MCF 10A (cell line): Measurements from ENCODE around the gene ACO1. TPM values are rescaled to one million over a fixed set of nuclear protein-coding genes. Genes with fewer than 3 reads are reported as not detected.

Source experiments
- BruUV-seq: library from RNA; stranded (reverse); fragments of 400-500 nt; replicated peaks from 2 replicates; lab custom pipeline; 2021; lab: Mats Ljungman, UMichigan
- CTCF ChIA-PET: fragments of 300-600 bp; sonication (Branson Sonifier 250); formaldehyde crosslinking; extraction: SDS; loops from one replicate; lab custom pipeline; 2021; ENCODE audit warnings: antibody characterized with exemption, inconsistent platforms; lab: Yijun Ruan, JAX
- POLR2A ChIA-PET: fragments of 300-600, 350-650 bp; sonication (Branson Sonifier 250); formaldehyde crosslinking; extraction: SDS; loops from one replicate; lab custom pipeline; 2020; ENCODE audit warnings: antibody characterized with exemption, inconsistent platforms; lab: Yijun Ruan, JAX
- DNase-seq: peaks from one replicate; pipeline ENCODE4 v3.0.0-alpha.2; 2018; ENCODE audit not compliant: unreplicated experiment
- H3K27ac Mint-ChIP-seq: one replicate; pipeline ENCODE4 v1.8.0; 2022; ENCODE audit warnings: mild to moderate bottlenecking, low read depth, mixed read lengths; ENCODE audit not compliant: unreplicated experiment
- H3K27me3 Mint-ChIP-seq: one replicate; pipeline ENCODE4 v1.8.0; 2022; ENCODE audit warnings: mixed read lengths; ENCODE audit not compliant: insufficient read depth, unreplicated experiment
- H3K36me3 Mint-ChIP-seq: one replicate; pipeline ENCODE4 v1.8.0; 2022; ENCODE audit warnings: mild to moderate bottlenecking, moderate library complexity, mixed read lengths; ENCODE audit not compliant: insufficient read depth, unreplicated experiment
- H3K4me1 Mint-ChIP-seq: one replicate; pipeline ENCODE4 v1.8.0; 2022; ENCODE audit warnings: mixed read lengths; ENCODE audit not compliant: insufficient read depth, unreplicated experiment
- H3K4me3 Mint-ChIP-seq: one replicate; pipeline ENCODE4 v1.8.0; 2022; ENCODE audit warnings: mild to moderate bottlenecking, moderate library complexity, mixed read lengths; ENCODE audit not compliant: unreplicated experiment
- H3K9me3 Mint-ChIP-seq: one replicate; pipeline ENCODE4 v1.8.0; 2022; ENCODE audit warnings: mixed read lengths; ENCODE audit not compliant: unreplicated experiment
- intact Hi-C: fragments of 100-400 bp; cut with micrococcal nuclease; formaldehyde crosslinking; loops from 2 replicates; pipeline ENCODE4 v1.14.1; 2022
- total RNA-seq: library from RNA; stranded (reverse); gene quantifications from 2 replicates; pipeline ENCODE4 v1.2.3, GENCODE V29; 2022
- TF ChIP-seq, protein P1 (sequence below): fragments of 200-600 bp; IDR thresholded peaks from one replicate; pipeline ENCODE4 v1.8.0; 2022; ENCODE audit warnings: antibody characterized with exemption, mild to moderate bottlenecking; ENCODE audit not compliant: unreplicated experiment

The ACO1 gene
- total RNA-seq, 1 experiment from 2014 or later: 28.6 TPM

DNA sequence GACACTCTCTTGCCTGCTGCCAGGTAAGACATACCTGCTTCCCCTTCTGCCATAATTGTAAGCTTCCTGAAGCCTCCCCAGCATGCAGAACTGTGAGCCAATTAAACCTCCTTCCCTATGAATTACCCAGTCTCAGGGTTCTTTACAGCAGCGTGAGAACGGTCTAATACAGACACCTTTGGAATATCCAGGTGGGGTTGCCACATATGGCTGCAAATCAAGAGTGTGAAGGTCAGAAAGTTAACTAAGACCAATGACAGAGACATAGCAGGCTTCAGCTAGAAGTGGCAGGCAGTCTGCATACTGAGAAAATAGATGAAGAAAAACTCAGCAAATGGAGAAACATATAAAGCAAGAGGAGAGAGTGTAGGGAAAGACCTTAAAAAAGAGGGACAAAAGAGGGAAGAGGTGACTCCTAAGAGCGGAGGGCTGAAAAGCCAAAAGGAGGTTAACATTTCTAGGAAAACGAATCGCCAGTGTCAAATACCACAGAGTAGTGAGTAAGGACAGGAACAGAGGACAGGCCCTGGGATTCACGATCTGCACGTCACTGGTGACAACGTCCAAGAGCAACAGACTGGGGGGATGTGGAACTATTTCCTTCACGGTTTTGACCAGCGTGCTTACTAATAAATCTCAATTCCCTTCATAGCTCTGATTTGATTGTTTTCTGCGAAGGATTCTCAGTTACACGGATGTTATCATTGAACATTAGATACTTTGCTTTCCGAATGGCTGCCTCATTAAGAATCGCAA is 1.7 kb upstream of the ACO1 start:
- CTCF ChIA-PET: interaction anchor here (0.5 to 4.8 kb wide), 15 partner anchors 46 to 1077 kb away, joined by 3 to 73 read pairs (median 3); partner anchors contain the start of genes NDUFB6 and RIGI
- no peaks in the 10 kb centered on the region for H3K9me3 Mint-ChIP-seq
- H3K4me3 Mint-ChIP-seq: no peak overlapping the region

DNA sequence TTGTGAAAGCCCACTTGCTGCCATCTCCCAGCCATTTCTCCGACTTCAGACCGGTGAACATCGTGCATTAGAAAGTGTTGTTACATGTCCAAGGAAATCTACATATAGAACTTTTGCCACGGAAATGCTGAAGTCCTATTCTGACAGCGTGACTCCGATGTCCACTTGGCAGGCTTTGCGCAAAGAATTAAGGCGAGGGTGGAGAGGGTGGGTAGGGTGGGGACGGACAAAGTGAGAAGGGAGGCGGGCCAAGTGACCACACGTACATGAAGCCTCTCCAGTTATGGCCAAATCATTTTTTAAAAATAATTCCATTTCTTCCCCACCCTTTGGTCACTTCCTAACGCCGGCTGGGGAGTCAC is 460 bp upstream of the ACO1 start:
- no peak for DNase-seq
- Mint-ChIP-seq H3K4me3 (peak overlapping the region; percentile 84), H3K4me1 (peaks cover 13% of the 10 kb centered on the region), H3K9me3 (no peaks in the 10 kb centered on the region), H3K27ac (no peak overlapping the region), H3K27me3 (peaks cover 14% of the 10 kb centered on the region), H3K36me3 (peaks cover 2% of the 10 kb centered on the region)
- ChIA-PET POLR2A (interaction anchor here (1.0 to 5.0 kb wide), 17 partner anchors 10 to 614 kb away, joined by 3 to 61 read pairs (median 6); partner anchors contain the start of genes NDUFB6, RIGI, SMIM27 and TOPORS), CTCF (interaction anchor here (1.2 to 4.8 kb wide), 9 partner anchors 11 to 206 kb away, joined by 3 to 73 read pairs (median 12); partner anchors contain the start of gene RIGI)
- intact Hi-C loops: loop anchor here (2.0 kb wide), 1 partner anchor 43 kb away; no protein-coding TSS in a partner anchor
- TF ChIP-seq, protein P1, sequence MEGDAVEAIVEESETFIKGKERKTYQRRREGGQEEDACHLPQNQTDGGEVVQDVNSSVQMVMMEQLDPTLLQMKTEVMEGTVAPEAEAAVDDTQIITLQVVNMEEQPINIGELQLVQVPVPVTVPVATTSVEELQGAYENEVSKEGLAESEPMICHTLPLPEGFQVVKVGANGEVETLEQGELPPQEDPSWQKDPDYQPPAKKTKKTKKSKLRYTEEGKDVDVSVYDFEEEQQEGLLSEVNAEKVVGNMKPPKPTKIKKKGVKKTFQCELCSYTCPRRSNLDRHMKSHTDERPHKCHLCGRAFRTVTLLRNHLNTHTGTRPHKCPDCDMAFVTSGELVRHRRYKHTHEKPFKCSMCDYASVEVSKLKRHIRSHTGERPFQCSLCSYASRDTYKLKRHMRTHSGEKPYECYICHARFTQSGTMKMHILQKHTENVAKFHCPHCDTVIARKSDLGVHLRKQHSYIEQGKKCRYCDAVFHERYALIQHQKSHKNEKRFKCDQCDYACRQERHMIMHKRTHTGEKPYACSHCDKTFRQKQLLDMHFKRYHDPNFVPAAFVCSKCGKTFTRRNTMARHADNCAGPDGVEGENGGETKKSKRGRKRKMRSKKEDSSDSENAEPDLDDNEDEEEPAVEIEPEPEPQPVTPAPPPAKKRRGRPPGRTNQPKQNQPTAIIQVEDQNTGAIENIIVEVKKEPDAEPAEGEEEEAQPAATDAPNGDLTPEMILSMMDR: no peak
- BruUV-seq: no TSS peak

More for the DNA sequence above, 1.7 kb upstream of the ACO1 start:
- Mint-ChIP-seq H3K27ac (no peak overlapping the region), H3K27me3 (peaks cover 14% of the 10 kb centered on the region), H3K4me1 (peaks cover 18% of the 10 kb centered on the region), H3K36me3 (no peaks in the 10 kb centered on the region)
- BruUV-seq: no TSS peak
- intact Hi-C loops: no loop called here
- TF ChIP-seq, protein P1: no peak
- no peak for DNase-seq
- POLR2A ChIA-PET: interaction anchor here (1.0 to 5.0 kb wide), 3 partner anchors 143 to 197 kb away, joined by 3 to 61 read pairs (median 48); partner anchors contain the start of genes NDUFB6 and RIGI

DNA sequence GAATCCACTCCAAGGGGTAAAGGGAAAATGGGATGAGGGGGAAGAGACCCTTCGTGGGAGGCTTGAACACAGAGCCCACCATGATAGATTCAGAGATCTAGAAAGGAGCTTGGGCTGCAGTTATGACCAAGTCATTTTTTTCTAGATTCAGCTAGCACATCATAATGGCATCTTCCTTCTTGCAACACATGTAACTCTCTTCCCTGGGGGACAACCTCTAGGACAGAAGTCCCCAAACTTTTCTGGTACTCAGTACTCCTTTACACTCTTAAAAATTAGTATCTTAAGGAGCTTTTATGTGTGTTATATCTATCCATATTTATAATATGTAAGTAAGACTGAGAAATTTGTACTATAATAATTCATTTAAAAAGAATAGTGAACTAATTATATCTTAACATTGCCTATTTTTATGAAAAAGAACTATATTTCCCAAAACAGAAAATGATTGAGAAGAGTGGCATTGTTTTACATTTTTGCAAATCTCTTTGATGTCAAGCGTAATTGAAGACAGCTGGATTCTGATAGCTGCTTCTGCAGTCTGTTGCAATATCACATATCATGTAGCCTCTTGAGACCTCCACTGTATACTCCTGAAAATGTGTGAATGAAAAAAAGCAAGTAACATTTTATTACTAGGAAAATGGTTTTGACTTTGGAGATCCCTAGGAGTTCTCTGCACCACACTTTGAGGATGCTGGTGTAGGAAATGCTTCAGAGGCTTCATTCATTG is 875 bp downstream of the ACO1 start:
- POLR2A ChIA-PET: interaction anchor here (0.8 to 5.0 kb wide), 15 partner anchors 9 to 644 kb away, joined by 3 to 61 read pairs (median 6); partner anchors contain the start of genes NDUFB6, RIGI, SMIM27 and TOPORS
- DNase-seq: no peak
- TF ChIP-seq, protein P1: no peak
- CTCF ChIA-PET: interaction anchor here (0.9 to 4.8 kb wide), 7 partner anchors 10 to 204 kb away, joined by 3 to 73 read pairs (median 12); partner anchors contain the start of genes NDUFB6 and RIGI
- Mint-ChIP-seq H3K36me3 (peaks cover 10% of the 10 kb centered on the region), H3K27ac (peak overlapping the region; percentile 3), H3K4me3 (peak overlapping the region; percentile 84), H3K27me3 (peaks cover 14% of the 10 kb centered on the region), H3K4me1 (peaks cover 13% of the 10 kb centered on the region), H3K9me3 (no peaks in the 10 kb centered on the region)
- TSS peak; percentile 34 for BruUV-seq
- intact Hi-C loops: loop anchor here (2.0 kb wide), 1 partner anchor 41 kb away; no protein-coding TSS in a partner anchor
